ENCODE results near the gene MBD3L2B. TPM values are rescaled to one million over a fixed set of nuclear protein-coding genes. Genes with fewer than 3 reads are reported as not detected.

MBD3L2B gene
- total and polyA plus RNA-seq, 9 of the 15 experiments (the other 6 are each of a cell fraction or from before 2014, with no cell fraction given): not detected

DNA sequence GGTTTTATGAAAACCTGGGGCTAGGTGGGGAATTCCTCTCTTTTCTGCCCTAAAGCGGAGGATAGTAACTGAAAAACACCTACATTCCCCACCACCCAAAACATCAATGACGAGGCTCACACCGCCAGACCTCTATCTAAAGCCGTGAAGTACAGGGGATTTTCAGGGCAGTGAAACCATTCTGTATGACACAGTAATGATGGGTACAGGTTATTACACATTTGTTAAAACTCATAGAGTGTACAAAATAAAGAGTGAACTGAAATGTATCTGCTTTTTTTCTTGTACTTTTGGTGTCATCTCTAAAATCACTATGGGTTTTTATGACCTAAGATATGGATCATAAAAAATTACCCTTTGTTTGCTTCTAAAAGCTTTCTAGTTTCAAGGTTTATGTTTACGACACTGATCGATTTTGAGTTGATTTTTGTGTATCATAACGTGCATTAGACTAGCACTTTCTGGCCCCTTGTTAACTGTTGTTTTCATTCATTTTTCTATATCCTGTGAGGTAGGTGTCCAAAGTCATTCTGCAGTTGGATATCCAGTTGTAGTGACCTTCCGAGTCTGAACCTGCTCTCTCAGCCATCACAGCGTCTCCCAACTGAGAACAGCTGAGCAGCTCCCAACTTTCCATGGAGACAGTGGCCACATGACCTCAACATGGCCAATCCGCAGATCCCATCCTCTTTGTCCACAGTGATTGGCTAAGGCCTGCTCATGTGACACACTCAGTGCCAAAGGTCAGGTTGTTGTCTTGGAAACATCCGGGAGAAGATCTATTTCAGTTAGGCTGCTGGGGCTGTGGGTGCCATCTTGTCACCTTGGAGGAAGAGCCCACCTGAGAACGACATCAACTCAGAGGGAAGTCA lies 10.3 kb downstream of the MBD3L2B start (continued):
- TF ChIP-seq ZNF408 (CRISPR knock-in tag; IDR thresholded peaks at IDR 0.05; ENCODE audit: low read depth) (no peak), ZNF695 (CRISPR knock-in tag; IDR thresholded peaks at IDR 0.05) (no peak), PHF8 (IDR thresholded peaks at IDR 0.05; ENCODE audit: borderline replicate concordance, low read length) (no peak), TSC22D4 (tag; IDR thresholded peaks at IDR 0.05) (no peak), RFX1 (IDR thresholded peaks at IDR 0.05) (peak; percentile 26; the same call in 1 of the 2 replicates)
- TF ChIP-seq, protein P1, sequence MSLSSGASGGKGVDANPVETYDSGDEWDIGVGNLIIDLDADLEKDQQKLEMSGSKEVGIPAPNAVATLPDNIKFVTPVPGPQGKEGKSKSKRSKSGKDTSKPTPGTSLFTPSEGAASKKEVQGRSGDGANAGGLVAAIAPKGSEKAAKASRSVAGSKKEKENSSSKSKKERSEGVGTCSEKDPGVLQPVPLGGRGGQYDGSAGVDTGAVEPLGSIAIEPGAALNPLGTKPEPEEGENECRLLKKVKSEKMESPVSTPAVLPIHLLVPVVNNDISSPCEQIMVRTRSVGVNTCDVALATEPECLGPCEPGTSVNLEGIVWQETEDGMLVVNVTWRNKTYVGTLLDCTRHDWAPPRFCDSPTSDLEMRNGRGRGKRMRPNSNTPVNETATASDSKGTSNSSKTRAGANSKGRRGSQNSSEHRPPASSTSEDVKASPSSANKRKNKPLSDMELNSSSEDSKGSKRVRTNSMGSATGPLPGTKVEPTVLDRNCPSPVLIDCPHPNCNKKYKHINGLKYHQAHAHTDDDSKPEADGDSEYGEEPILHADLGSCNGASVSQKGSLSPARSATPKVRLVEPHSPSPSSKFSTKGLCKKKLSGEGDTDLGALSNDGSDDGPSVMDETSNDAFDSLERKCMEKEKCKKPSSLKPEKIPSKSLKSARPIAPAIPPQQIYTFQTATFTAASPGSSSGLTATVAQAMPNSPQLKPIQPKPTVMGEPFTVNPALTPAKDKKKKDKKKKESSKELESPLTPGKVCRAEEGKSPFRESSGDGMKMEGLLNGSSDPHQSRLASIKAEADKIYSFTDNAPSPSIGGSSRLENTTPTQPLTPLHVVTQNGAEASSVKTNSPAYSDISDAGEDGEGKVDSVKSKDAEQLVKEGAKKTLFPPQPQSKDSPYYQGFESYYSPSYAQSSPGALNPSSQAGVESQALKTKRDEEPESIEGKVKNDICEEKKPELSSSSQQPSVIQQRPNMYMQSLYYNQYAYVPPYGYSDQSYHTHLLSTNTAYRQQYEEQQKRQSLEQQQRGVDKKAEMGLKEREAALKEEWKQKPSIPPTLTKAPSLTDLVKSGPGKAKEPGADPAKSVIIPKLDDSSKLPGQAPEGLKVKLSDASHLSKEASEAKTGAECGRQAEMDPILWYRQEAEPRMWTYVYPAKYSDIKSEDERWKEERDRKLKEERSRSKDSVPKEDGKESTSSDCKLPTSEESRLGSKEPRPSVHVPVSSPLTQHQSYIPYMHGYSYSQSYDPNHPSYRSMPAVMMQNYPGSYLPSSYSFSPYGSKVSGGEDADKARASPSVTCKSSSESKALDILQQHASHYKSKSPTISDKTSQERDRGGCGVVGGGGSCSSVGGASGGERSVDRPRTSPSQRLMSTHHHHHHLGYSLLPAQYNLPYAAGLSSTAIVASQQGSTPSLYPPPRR (CRISPR knock-in tag; IDR thresholded peaks at IDR 0.05; ENCODE audit: borderline replicate concordance): no peak
- TF ChIP-seq, protein P2, sequence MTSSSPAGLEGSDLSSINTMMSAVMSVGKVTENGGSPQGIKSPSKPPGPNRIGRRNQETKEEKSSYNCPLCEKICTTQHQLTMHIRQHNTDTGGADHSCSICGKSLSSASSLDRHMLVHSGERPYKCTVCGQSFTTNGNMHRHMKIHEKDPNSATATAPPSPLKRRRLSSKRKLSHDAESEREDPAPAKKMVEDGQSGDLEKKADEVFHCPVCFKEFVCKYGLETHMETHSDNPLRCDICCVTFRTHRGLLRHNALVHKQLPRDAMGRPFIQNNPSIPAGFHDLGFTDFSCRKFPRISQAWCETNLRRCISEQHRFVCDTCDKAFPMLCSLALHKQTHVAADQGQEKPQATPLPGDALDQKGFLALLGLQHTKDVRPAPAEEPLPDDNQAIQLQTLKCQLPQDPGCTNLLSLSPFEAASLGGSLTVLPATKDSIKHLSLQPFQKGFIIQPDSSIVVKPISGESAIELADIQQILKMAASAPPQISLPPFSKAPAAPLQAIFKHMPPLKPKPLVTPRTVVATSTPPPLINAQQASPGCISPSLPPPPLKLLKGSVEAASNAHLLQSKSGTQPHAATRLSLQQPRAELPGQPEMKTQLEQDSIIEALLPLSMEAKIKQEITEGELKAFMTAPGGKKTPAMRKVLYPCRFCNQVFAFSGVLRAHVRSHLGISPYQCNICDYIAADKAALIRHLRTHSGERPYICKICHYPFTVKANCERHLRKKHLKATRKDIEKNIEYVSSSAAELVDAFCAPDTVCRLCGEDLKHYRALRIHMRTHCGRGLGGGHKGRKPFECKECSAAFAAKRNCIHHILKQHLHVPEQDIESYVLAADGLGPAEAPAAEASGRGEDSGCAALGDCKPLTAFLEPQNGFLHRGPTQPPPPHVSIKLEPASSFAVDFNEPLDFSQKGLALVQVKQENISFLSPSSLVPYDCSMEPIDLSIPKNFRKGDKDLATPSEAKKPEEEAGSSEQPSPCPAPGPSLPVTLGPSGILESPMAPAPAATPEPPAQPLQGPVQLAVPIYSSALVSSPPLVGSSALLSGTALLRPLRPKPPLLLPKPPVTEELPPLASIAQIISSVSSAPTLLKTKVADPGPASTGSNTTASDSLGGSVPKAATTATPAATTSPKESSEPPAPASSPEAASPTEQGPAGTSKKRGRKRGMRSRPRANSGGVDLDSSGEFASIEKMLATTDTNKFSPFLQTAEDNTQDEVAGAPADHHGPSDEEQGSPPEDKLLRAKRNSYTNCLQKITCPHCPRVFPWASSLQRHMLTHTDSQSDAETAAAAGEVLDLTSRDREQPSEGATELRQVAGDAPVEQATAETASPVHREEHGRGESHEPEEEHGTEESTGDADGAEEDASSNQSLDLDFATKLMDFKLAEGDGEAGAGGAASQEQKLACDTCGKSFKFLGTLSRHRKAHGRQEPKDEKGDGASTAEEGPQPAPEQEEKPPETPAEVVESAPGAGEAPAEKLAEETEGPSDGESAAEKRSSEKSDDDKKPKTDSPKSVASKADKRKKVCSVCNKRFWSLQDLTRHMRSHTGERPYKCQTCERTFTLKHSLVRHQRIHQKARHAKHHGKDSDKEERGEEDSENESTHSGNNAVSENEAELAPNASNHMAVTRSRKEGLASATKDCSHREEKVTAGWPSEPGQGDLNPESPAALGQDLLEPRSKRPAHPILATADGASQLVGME (CRISPR knock-in tag; IDR thresholded peaks at IDR 0.05): no peak
- TF ChIP-seq, protein P3, sequence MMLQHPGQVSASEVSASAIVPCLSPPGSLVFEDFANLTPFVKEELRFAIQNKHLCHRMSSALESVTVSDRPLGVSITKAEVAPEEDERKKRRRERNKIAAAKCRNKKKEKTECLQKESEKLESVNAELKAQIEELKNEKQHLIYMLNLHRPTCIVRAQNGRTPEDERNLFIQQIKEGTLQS (IDR thresholded peaks at IDR 0.05): no peak
- TF ChIP-seq, protein P3 (CRISPR knock-in tag; conservative IDR thresholded peaks at IDR 0.05): no peak
- TF ChIP-seq, protein P4, sequence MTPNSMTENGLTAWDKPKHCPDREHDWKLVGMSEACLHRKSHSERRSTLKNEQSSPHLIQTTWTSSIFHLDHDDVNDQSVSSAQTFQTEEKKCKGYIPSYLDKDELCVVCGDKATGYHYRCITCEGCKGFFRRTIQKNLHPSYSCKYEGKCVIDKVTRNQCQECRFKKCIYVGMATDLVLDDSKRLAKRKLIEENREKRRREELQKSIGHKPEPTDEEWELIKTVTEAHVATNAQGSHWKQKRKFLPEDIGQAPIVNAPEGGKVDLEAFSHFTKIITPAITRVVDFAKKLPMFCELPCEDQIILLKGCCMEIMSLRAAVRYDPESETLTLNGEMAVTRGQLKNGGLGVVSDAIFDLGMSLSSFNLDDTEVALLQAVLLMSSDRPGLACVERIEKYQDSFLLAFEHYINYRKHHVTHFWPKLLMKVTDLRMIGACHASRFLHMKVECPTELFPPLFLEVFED (CRISPR knock-in tag; conservative IDR thresholded peaks at IDR 0.05): no peak
